RKO (cell line): ENCODE measurements around the gene F2RL1.
"Not testable (repeated sequence)": the region's sequence is repeated elsewhere in the genome, so short reads cannot be mapped to it uniquely, and the experiment has no call there.

Source experiments
- DNase-seq: peaks from one replicate; pipeline ENCODE4 v3.0.0-alpha.2; 2016; ENCODE audit warnings: low spot score

F2RL1 gene

GRCh38 chr5:76807296-76807695 lies 11.5 kb upstream of the F2RL1 start:
- peak; percentile 44 for DNase-seq

DNA sequence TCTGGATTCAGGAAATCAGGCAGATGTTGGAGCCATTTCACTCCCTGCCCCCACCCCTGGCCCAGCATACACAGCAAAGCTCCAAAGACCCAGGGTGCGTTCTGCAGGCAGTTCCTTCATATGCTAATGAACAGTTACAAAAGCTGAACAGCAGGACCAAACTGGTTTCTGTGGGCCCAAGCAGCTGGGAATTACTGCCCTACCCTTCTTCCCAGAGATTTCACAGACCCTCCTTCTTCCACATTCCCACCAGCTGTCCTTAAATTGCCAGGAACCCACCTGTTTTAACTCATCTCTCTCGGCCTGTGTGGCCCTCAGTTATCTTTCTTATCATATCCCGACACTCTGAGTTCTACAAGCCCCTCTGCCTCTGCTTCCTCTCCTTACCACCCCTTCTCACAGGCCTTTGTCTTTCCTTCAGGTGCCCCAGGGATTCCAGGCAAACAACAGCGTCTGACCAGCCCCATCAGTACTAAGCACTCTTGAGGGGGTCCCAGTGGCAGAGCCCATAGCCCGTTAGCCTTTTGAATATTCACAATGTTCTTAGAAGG lies 10.6 kb upstream of the F2RL1 start:
- DNase-seq, result no peak

DNA sequence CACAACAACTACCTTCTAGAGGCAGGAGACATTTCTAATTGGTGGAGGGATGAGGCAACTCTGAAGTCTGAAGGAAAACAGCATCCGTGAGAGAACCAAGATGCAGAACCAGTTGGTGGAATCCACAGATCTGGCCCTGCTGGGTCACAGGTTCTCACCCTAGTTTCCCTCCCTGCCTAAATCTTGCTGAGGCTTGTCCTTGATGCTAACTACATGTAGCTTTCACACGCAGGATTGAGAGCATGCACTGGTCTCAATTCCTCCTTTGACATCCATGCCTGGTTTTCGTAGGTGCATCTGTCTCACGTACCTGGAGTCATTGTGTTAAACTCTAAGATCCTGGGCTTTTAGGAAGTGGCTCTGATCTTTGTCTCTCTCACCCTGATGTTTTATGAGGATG lies 9.7 kb upstream of the F2RL1 start:
- no peak for DNase-seq

GRCh38 chr5:76810236-76810635 lies 8.6 kb upstream of the F2RL1 start:
- DNase-seq, result no peak

DNA sequence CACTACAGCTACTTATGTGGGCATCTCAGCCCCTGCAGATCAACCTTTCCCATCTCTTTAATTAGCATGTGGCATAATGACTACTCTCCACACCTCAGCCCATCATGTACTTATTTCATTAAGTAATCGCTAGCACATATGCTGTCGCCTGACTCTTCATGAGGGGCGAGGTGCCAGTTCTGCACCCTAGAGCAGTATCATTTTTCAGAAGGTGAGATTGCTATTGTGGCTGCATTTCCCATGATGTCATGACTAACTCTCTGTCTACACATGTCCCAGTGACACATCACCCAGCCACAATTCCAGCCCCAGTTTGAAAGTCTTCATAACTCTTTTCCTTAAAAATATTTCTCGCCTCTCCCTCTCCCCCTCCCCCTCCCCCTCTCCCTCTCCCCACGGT lies 7.6 kb upstream of the F2RL1 start:
- DNase-seq, result no peak

DNA sequence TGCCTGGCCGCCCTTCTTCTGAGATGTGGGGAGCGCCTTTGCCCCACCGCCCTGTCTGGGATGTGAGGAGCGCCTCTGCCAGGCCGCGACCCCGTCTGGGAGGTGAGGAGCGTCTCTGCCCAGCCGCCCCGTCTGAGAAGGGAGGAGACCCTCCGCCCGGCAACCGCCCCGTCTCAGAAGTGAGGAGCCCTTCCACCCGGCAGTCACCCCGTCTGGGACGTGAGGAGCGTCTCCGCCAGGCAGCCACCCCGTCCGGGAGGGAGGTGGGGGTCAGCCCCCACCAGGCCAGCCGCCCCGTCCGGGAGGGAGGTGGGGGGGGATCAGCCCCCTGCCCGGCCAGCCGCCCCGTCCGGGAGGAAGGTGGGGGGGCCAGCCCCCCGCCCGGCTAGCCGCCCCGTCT lies 6.6 kb upstream of the F2RL1 start:
- DNase-seq, result not testable (repeated sequence)

DNA sequence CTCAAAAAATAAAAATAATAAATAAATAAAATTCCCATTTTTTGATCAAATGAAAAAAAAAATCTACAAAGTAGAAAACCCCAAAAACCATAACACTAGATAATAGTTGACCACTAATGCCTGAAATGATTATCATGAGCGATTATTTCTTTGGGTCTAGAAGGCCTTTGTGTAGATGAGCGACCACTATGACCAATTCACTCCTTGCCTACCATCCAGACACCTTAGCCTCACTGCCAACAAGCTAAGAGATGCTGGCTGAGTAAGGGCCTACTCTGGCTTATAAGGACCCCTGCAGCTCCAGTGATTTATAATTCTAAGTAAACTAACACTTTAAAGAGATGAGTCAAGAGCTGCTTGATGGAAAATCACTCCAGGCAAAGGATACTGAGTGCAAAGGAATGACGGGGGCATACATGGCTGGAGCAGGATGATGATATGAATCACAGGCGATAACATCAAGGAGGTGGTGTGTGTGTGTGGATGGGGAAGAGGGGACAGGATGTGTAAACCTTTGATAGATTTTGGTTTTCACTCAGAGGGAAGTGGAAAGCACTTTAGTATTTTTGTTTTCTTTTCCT lies 4.8 kb upstream of the F2RL1 start:
- peak; percentile 60 for DNase-seq

DNA sequence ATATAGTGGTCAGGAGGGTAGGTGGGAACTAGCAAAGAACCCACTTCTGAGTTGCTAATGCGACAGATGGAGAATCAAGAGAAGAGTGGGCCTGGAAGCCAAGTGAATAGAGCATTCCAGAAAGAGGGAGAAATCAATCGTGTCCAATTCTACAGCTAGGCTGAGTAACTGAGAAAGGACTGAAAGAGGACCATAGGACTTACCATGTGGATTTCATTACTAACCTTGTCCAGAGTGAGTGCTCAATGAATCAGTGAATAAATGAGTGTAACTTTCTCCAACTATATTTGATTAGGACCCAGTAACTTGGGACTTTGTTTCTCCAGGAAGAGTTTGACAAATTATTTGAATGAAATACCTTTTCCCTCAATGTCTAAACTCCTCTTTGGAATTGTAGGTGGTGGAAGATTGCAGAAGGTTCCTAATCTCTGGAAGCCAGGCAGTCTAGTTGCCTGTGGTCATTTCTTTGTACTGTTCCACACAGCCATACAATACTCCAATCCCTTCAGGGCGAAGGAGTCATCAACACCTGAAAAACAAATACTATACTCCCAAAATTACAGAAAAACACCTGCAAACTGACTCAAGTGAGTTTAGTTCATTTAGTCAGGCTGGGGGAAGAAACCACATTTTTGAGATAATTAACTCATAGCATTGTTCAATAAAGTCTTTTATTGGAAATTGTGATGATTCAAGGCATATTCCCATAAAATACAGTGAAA lies 2.6 kb upstream of the F2RL1 start:
- no peak for DNase-seq

GRCh38 chr5:76819851-76820525 lies 1.2 kb downstream of the F2RL1 start:
- no peak for DNase-seq

GRCh38 chr5:76820526-76820890 lies 1.7 kb downstream of the F2RL1 start:
- no peak for DNase-seq

DNA sequence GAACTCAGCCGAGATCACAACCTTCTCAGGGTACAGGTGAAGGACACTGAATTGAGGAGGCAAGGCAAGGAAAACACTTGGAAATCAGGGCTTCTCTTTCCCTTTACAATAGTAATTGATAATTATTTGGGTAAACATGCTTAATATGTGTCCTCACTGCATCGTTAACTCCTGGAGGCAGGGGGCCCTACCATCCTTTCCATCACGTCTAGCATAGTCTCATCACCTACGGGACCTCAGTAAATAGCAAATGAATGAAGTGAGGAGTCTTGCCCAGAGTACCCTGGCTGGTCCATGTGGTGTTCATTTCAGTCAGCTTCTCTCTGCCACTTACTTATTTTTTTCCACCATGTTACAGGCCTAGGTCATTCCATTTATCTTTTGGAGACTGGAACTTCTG lies 2.3 kb downstream of the F2RL1 start:
- no peak for DNase-seq

- not testable (repeated sequence) for DNase-seq
Measured at GRCh38 chr5:76822105-76822731, 3.4 kb downstream of the F2RL1 start.

- not testable (repeated sequence) for DNase-seq
Measured at GRCh38 chr5:76826416-76826815, 7.6 kb downstream of the F2RL1 start.

GRCh38 chr5:76831110-76831452 lies 12.3 kb downstream of the F2RL1 start:
- DNase-seq, result no peak

- no peak for DNase-seq
Measured at GRCh38 chr5:76836181-76836580, 17.4 kb downstream of the F2RL1 start.

- no peak for DNase-seq
Measured at GRCh38 chr5:76836585-76836984, 17.8 kb downstream of the F2RL1 start.

DNA sequence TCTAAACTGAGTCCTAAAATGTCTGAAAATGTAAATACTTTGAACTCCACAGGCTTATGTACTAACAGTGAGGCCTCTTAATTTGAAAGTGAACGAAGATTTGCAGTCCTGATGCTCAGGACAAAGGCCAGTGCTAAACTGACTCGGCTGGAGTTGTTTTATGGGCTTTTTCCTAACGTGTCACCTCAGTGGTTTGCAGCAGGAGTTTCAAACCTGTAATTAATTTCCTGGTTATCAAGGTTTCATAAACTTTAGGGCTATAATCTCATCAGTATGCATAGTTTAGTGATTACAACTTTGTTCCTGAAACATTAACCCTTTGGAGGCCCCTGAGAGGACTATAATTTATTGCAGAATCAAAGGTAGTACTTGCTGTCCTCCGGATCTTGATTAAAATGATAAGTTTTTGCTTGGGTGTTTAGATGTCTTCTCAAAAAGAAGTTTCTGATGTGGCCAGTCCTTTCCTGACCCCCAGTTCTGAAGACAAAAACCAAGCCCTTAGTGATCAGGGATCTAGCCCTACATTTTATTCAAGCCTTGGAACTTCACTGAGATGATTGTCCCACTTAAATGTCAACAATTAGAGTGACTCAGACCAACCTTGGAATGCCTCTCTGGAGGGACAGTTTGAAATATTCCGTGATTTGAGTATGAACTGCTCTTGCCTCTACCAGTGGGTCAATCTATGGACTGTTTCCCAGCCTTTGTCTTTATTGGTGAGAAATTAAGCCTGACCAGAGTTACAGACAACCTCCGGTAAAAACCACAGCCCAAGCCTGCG lies 19.8 kb downstream of the F2RL1 start:
- no peak for DNase-seq

- DNase-seq, result no peak
Measured at GRCh38 chr5:76841361-76841760, 22.5 kb downstream of the F2RL1 start.

DNA sequence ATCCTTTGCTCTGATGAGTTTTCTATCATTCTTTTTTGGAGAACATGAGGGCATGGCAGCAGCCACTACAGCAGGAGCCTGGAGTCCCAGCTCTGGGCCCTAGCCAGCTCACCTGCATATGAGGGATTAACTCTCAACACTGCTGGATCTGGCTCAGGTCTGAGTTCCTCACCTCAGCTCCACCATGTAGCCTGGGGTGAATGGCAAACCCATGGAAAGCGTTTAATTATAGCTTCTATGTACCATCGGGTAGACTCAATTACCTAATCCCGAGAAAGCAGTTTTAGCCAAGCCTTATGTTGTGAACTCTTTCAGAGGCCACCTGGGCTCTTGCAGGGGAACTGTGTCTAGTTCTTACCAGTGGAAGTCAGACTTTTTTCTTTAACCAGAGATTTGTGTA lies 27.1 kb downstream of the F2RL1 start:
- DNase-seq, result no peak

GRCh38 chr5:76849419-76850291 lies 30.8 kb downstream of the F2RL1 start, which contains the start of gene S100Z:
S100Z (plus strand) TSS chr5:76850014; CDS start chr5:76875360, 25,346 bp downstream.
- no peak for DNase-seq

- DNase-seq, result no peak
Measured at GRCh38 chr5:76850543-76851145, 31.8 kb downstream of the F2RL1 start.
